Measurements from ENCODE around the gene BAG1. TPM values are rescaled to one million over a fixed set of nuclear protein-coding genes. Genes with fewer than 3 reads are reported as not detected.

BAG1 gene
- total RNA-seq, 1 donor from 2014 or later: 58.3 TPM

GRCh38 chr9:33306037-33306436, 41.5 kb upstream of the BAG1 start:
- ATAC-seq (ENCODE audit: low read depth): no peak
- H3K4me3 Mint-ChIP-seq: no peak overlapping the region
- H3K36me3 Mint-ChIP-seq (ENCODE audit: low read depth): peaks cover 72% of the 10 kb centered on the region
- CTCF ChIA-PET: no interaction called here
- no peak for DNase-seq
- peaks cover 5% of the 10 kb centered on the region for H3K4me1 Mint-ChIP-seq
- no peak overlapping the region for H3K27ac Mint-ChIP-seq
- H3K27me3 Mint-ChIP-seq: no peaks in the 10 kb centered on the region
- H3K9me3 Mint-ChIP-seq: no peaks in the 10 kb centered on the region
- POLR2A ChIA-PET: no interaction called here
- TF ChIP-seq CTCF (IDR thresholded peaks at IDR 0.05): no peak
- intact Hi-C loops (cut with micrococcal nuclease): no loop called here

- ChIA-PET POLR2A (interaction anchor here (0.8 kb wide), 1 partner anchor 14 kb away, joined by 5 read pairs; the partner anchor contains the start of gene NFX1), CTCF (interaction anchor here (0.9 to 1.0 kb wide), 2 partner anchors 8 to 21 kb away, joined by 3 read pairs; no protein-coding TSS in a partner anchor)
- H3K27me3 Mint-ChIP-seq: no peaks in the 10 kb centered on the region
- H3K27ac Mint-ChIP-seq: no peak overlapping the region
- H3K9me3 Mint-ChIP-seq: no peaks in the 10 kb centered on the region
- peaks cover 18% of the 10 kb centered on the region for H3K4me1 Mint-ChIP-seq
- peaks cover 70% of the 10 kb centered on the region for H3K36me3 Mint-ChIP-seq (ENCODE audit: low read depth)
- ATAC-seq (ENCODE audit: low read depth) (no peak), DNase-seq (no peak)
- no peak for TF ChIP-seq CTCF (IDR thresholded peaks at IDR 0.05)
- intact Hi-C loops (cut with micrococcal nuclease): no loop called here
- H3K4me3 Mint-ChIP-seq: no peak overlapping the region
Observed at GRCh38 chr9:33304362-33304761, 39.9 kb upstream of the BAG1 start.

- intact Hi-C loops (cut with micrococcal nuclease): no loop called here
- peaks cover 77% of the 10 kb centered on the region for H3K36me3 Mint-ChIP-seq (ENCODE audit: low read depth)
- no peaks in the 10 kb centered on the region for H3K27me3 Mint-ChIP-seq
- ChIA-PET CTCF (interaction anchor here (2.1 kb wide), 1 partner anchor 14 kb away, joined by 6 read pairs; no protein-coding TSS in a partner anchor), POLR2A (interaction anchor here (0.7 to 2.3 kb wide), 2 partner anchors 10 to 1217 kb away, joined by 5 to 8 read pairs; partner anchors contain the start of gene NFX1)
- no peak for TF ChIP-seq CTCF (IDR thresholded peaks at IDR 0.05)
- H3K4me3 Mint-ChIP-seq: no peak overlapping the region
- no peaks in the 10 kb centered on the region for H3K9me3 Mint-ChIP-seq
- H3K4me1 Mint-ChIP-seq: peaks cover 57% of the 10 kb centered on the region
- H3K27ac Mint-ChIP-seq: peak overlapping the region; percentile 9
- DNase-seq (no peak), ATAC-seq (ENCODE audit: low read depth) (no peak)
Observed at GRCh38 chr9:33300546-33300945, 36.0 kb upstream of the BAG1 start.

GRCh38 chr9:33297432-33297831, 32.9 kb upstream of the BAG1 start:
- Mint-ChIP-seq H3K27me3 (no peaks in the 10 kb centered on the region), H3K4me1 (peaks cover 84% of the 10 kb centered on the region), H3K9me3 (no peaks in the 10 kb centered on the region), H3K36me3 (ENCODE audit: low read depth) (peaks cover 88% of the 10 kb centered on the region), H3K4me3 (peak overlapping the region; percentile 62), H3K27ac (peak overlapping the region; percentile 93)
- intact Hi-C loops (cut with micrococcal nuclease): loop anchor here (1.0 to 10.0 kb wide), 4 partner anchors 10 to 743 kb away; partner anchors contain the start of genes SMIM27, TOPORS and UBE2R2
- peak; percentile 31 for DNase-seq
- CTCF ChIA-PET: interaction anchor here (1.3 to 4.1 kb wide), 2 partner anchors 10 to 13 kb away, joined by 3 to 28 read pairs; no protein-coding TSS in a partner anchor
- ATAC-seq (ENCODE audit: low read depth): peak; percentile 90
- no peak for TF ChIP-seq CTCF (IDR thresholded peaks at IDR 0.05)
- POLR2A ChIA-PET: interaction anchor here (0.5 to 2.1 kb wide), 8 partner anchors 10 to 273 kb away, joined by 3 to 15 read pairs (median 5); partner anchors contain the start of genes B4GALT1, BAG1, CHMP5 and DNAJA1

GRCh38 chr9:33295571-33295970, 31.1 kb upstream of the BAG1 start:
- ATAC-seq (ENCODE audit: low read depth): no peak

More at GRCh38 chr9:33295571-33295970, 31.1 kb upstream of the BAG1 start:
- H3K27ac Mint-ChIP-seq: peak overlapping the region; percentile 93
- H3K4me3 Mint-ChIP-seq: peak overlapping the region; percentile 56
- H3K27me3 Mint-ChIP-seq: no peaks in the 10 kb centered on the region
- H3K9me3 Mint-ChIP-seq: no peaks in the 10 kb centered on the region
- ChIA-PET POLR2A (interaction anchor here (0.7 kb wide), 1 partner anchor 214 kb away, joined by 4 read pairs; no protein-coding TSS in a partner anchor), CTCF (interaction anchor here (4.1 kb wide), 1 partner anchor 9 kb away, joined by 28 read pairs; no protein-coding TSS in a partner anchor)
- intact Hi-C loops (cut with micrococcal nuclease): loop anchor here (5.0 to 10.0 kb wide), 3 partner anchors 47 to 741 kb away; partner anchors contain the start of genes SMIM27, TOPORS and UBE2R2
- no peak for TF ChIP-seq CTCF (IDR thresholded peaks at IDR 0.05)
- H3K36me3 Mint-ChIP-seq (ENCODE audit: low read depth): peaks cover 84% of the 10 kb centered on the region
- peaks cover 95% of the 10 kb centered on the region for H3K4me1 Mint-ChIP-seq
- DNase-seq: no peak
